Measurements from ENCODE around the gene TRDMT1.

The TRDMT1 gene

GRCh38 chr10:17169803-17170202 lies 31.7 kb downstream of the TRDMT1 start:
- no peak for DNase-seq

- no peak for DNase-seq
These were observed 34.8 kb downstream of the TRDMT1 start for GRCh38 chr10:17166699-17167098.

GRCh38 chr10:17162828-17163227 lies 38.6 kb downstream of the TRDMT1 start:
- DNase-seq, result no peak

GRCh38 chr10:17161775-17162174 lies 39.7 kb downstream of the TRDMT1 start:
- DNase-seq, result no peak

- DNase-seq, result no peak
These were observed 44.4 kb downstream of the TRDMT1 start for GRCh38 chr10:17157024-17157423.

- no peak for DNase-seq
These were observed 45.6 kb downstream of the TRDMT1 start for GRCh38 chr10:17155826-17156225.

GRCh38 chr10:17154116-17154515 lies 47.4 kb downstream of the TRDMT1 start:
- no peak for DNase-seq

GRCh38 chr10:17153321-17153720 lies 48.2 kb downstream of the TRDMT1 start:
- no peak for DNase-seq

- no peak for DNase-seq
These were observed 49.8 kb downstream of the TRDMT1 start for GRCh38 chr10:17151716-17152115.

- DNase-seq, result no peak
These were observed 53.5 kb downstream of the TRDMT1 start for GRCh38 chr10:17147884-17148489.

GRCh38 chr10:17146892-17147291 lies 54.6 kb downstream of the TRDMT1 start:
- DNase-seq, result no peak

- no peak for DNase-seq
These were observed 56.2 kb downstream of the TRDMT1 start for GRCh38 chr10:17145239-17145638.

- no peak for DNase-seq
These were observed 56.7 kb downstream of the TRDMT1 start for GRCh38 chr10:17144757-17145156.

GRCh38 chr10:17144032-17144431 lies 57.4 kb downstream of the TRDMT1 start:
- no peak for DNase-seq

GRCh38 chr10:17143055-17143690 lies 58.3 kb downstream of the TRDMT1 start:
- no peak for DNase-seq

- no peak for DNase-seq
These were observed 59.8 kb downstream of the TRDMT1 start for GRCh38 chr10:17141504-17142229.

- DNase-seq, result no peak
These were observed 61.1 kb downstream of the TRDMT1 start for GRCh38 chr10:17140386-17140761.

- DNase-seq, result no peak
These were observed 62.9 kb downstream of the TRDMT1 start for GRCh38 chr10:17138460-17139042.

GRCh38 chr10:17134737-17135260 lies 66.7 kb downstream of the TRDMT1 start:
- DNase-seq, result no peak

- DNase-seq, result no peak
These were observed 67.2 kb downstream of the TRDMT1 start for GRCh38 chr10:17134282-17134681.

- no peak for DNase-seq
These were observed 71.7 kb downstream of the TRDMT1 start, which contains the start of gene CUBN for GRCh38 chr10:17129741-17130140. Gene CUBN, minus strand, starts transcription at chr10:17129811. Its CDS starts 46 bp downstream, at chr10:17129765.

- no peak for DNase-seq
These were observed 73.2 kb downstream of the TRDMT1 start for GRCh38 chr10:17128261-17128660.

- DNase-seq, result no peak
These were observed 75.1 kb downstream of the TRDMT1 start for GRCh38 chr10:17126327-17126726.

Measured in NCI-H2029 (cell line).